Liver (tissue), 3 donors: ENCODE data around the gene BLID.

Source experiments
- GABPA ChIP-seq, 2 donors: IDR thresholded peaks in 1 of 2; conservative IDR thresholded peaks in 1 of 2; 2 replicates each; pipeline ENCODE4 v1.6.1; 2016; ENCODE audit warnings: antibody characterized with exemption in 2 of 2, mild to moderate bottlenecking in 1 of 2, moderate library complexity in 1 of 2
- HNF4A ChIP-seq, 2 donors: conservative IDR thresholded peaks; 2 replicates each; pipeline ENCODE4 v1.6.1; 2016; ENCODE audit warnings: antibody characterized with exemption in 2 of 2, mild to moderate bottlenecking in 2 of 2
- JUND ChIP-seq, 2 donors: IDR thresholded peaks; 2 replicates each; pipeline ENCODE4 v1.6.1; 2016; ENCODE audit warnings: antibody characterized with exemption in 2 of 2
- NR2F2 ChIP-seq: IDR thresholded peaks from 2 replicates; pipeline ENCODE4 v1.6.1; 2016; ENCODE audit warnings: antibody characterized with exemption
- RAD21 ChIP-seq, 2 donors: IDR thresholded peaks; 2 replicates each; pipeline ENCODE4 v1.6.1; 2016; ENCODE audit warnings: antibody characterized with exemption in 2 of 2, mild to moderate bottlenecking in 2 of 2
- SP1 ChIP-seq: IDR thresholded peaks from 2 replicates; pipeline ENCODE4 v1.6.1; 2018; ENCODE audit warnings: antibody characterized with exemption, mild to moderate bottlenecking
- TAF1 ChIP-seq: conservative IDR thresholded peaks from 2 replicates; pipeline ENCODE4 v1.6.1; 2016; ENCODE audit warnings: antibody characterized with exemption, mild to moderate bottlenecking
- YY1 ChIP-seq: IDR thresholded peaks from 2 replicates; pipeline ENCODE4 v1.6.1; 2016; ENCODE audit warnings: antibody characterized with exemption, mild to moderate bottlenecking
- TF ChIP-seq, protein P1 (sequence below): fragments of 150-350 bp; IDR thresholded peaks from 2 replicates; pipeline ENCODE4 v1.5.1; 2017; ENCODE audit warnings: improper control_type of control experiment, low read depth, low read length; ENCODE audit not compliant: missing input control
- TF ChIP-seq, protein P2 (sequence below): IDR thresholded peaks from 2 replicates; pipeline ENCODE4 v1.6.1; 2016; ENCODE audit warnings: antibody characterized with exemption
- TF ChIP-seq, protein P3 (sequence below): IDR thresholded peaks from 2 replicates; pipeline ENCODE4 v1.6.1; 2016; ENCODE audit warnings: antibody characterized with exemption
- donor health status: healthy.
- donor health status: healthy.

DNA sequence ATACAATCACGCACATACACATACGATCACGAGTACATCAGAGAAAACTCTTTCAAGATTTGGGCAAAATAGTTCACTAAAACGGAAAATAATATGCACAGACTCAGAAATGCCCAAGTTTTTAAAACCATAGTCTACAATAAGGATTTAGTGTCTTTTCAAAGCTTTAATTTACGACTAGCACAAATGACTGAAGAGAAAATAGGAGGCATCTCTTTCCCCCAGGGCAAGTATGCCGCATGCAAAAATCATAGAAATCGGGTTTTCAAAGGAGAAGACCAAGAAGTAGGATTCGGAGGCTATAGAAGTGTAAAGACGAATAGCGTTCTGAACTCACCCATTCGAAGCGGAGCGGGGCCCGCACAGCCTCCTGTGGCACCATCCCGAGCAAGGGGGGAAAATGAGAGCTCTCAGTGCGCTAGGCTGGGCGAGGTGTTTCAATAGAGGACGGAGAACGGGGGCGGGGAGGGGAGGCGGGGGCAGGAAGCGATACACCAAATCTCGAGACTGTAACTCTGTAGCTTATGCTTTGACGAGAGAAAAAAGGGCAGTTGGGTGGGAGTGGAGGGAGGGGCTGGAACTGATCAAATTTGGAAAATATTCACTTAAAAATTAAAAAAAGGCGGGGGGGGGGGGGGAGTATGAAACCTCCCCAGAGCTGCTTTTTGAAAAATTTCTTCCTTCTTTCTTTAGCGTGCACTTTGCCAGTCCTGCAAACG, 15.8 kb downstream of the BLID start:
- TF ChIP-seq TAF1 (no peak), GABPA (IDR thresholded peaks at IDR 0.05 in 1 of 2, conservative IDR thresholded peaks at IDR 0.05 in 1 of 2) (no peak), HNF4A (conservative IDR thresholded peaks at IDR 0.05) (no peak), NR2F2 (no peak), JUND (IDR thresholded peaks at IDR 0.05) (no peak), SP1 (no peak), RAD21 (IDR thresholded peaks at IDR 0.05) (no peak), YY1 (no peak)
- TF ChIP-seq, protein P1, sequence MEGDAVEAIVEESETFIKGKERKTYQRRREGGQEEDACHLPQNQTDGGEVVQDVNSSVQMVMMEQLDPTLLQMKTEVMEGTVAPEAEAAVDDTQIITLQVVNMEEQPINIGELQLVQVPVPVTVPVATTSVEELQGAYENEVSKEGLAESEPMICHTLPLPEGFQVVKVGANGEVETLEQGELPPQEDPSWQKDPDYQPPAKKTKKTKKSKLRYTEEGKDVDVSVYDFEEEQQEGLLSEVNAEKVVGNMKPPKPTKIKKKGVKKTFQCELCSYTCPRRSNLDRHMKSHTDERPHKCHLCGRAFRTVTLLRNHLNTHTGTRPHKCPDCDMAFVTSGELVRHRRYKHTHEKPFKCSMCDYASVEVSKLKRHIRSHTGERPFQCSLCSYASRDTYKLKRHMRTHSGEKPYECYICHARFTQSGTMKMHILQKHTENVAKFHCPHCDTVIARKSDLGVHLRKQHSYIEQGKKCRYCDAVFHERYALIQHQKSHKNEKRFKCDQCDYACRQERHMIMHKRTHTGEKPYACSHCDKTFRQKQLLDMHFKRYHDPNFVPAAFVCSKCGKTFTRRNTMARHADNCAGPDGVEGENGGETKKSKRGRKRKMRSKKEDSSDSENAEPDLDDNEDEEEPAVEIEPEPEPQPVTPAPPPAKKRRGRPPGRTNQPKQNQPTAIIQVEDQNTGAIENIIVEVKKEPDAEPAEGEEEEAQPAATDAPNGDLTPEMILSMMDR: no peak
- TF ChIP-seq, protein P2, sequence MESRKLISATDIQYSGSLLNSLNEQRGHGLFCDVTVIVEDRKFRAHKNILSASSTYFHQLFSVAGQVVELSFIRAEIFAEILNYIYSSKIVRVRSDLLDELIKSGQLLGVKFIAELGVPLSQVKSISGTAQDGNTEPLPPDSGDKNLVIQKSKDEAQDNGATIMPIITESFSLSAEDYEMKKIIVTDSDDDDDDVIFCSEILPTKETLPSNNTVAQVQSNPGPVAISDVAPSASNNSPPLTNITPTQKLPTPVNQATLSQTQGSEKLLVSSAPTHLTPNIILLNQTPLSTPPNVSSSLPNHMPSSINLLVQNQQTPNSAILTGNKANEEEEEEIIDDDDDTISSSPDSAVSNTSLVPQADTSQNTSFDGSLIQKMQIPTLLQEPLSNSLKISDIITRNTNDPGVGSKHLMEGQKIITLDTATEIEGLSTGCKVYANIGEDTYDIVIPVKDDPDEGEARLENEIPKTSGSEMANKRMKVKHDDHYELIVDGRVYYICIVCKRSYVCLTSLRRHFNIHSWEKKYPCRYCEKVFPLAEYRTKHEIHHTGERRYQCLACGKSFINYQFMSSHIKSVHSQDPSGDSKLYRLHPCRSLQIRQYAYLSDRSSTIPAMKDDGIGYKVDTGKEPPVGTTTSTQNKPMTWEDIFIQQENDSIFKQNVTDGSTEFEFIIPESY: no peak
- TF ChIP-seq, protein P3, sequence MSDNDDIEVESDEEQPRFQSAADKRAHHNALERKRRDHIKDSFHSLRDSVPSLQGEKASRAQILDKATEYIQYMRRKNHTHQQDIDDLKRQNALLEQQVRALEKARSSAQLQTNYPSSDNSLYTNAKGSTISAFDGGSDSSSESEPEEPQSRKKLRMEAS: no peak
